Measurements from ENCODE around the gene IST1. TPM values are rescaled to one million over a fixed set of nuclear protein-coding genes. Genes with fewer than 3 reads are reported as not detected.
A peak's percentile ranks its signal among the peaks of the same experiment; 100 is the strongest.

Gene IST1
- total RNA-seq, 1 donor from 2014 or later, result 200 TPM

DNA sequence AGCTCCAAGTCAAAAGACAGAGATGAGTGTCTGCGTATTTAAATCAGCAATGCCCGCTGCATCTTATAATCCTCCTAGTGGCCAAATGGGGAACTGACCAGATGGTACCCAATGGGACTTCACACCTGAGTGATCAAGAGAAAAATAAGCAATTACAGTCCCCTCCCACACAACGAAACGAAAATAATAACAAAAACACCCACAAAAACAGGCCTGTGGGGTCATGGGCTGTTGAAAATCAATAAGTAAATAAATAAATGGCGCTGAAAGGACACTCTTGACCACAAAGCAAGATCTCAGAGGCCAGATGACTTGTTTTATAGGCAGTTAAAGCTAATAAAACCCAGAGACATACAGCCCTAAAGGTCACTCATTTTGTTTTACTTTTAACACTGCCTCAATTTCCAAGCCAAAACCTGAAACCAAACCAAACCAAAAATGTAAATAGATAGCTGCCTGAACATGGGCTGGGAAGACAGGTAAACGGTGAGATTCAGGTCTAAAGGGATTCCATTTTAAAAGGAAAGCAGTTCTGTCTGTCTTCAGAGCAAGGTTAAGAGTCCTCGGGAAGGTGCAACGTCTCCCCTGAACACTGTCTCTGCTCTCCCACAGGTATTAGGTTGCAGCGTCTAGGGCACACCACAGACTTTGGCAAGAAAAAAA lies 12.7 kb upstream of the IST1 start:
- intact Hi-C loops (cut with DNase I), result no loop called here
- Histone ChIP-seq H3K36me3 (peaks cover 24% of the 10 kb centered on the region), H3K9me3 (no peaks in the 10 kb centered on the region), H3K27ac (peak overlapping the region; percentile 90), H3K27me3 (ENCODE audit: low read depth) (no peaks in the 10 kb centered on the region), H3K4me1 (peaks cover 25% of the 10 kb centered on the region), H3K4me3 (peak overlapping the region; percentile 89)
- TF ChIP-seq, protein P1, sequence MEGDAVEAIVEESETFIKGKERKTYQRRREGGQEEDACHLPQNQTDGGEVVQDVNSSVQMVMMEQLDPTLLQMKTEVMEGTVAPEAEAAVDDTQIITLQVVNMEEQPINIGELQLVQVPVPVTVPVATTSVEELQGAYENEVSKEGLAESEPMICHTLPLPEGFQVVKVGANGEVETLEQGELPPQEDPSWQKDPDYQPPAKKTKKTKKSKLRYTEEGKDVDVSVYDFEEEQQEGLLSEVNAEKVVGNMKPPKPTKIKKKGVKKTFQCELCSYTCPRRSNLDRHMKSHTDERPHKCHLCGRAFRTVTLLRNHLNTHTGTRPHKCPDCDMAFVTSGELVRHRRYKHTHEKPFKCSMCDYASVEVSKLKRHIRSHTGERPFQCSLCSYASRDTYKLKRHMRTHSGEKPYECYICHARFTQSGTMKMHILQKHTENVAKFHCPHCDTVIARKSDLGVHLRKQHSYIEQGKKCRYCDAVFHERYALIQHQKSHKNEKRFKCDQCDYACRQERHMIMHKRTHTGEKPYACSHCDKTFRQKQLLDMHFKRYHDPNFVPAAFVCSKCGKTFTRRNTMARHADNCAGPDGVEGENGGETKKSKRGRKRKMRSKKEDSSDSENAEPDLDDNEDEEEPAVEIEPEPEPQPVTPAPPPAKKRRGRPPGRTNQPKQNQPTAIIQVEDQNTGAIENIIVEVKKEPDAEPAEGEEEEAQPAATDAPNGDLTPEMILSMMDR (IDR thresholded peaks at IDR 0.05), result peak; percentile 92
- peak; percentile 71 to 77 for ATAC-seq
- no peak for DNase-seq

GRCh38 chr16:71883168-71883848 lies 12.0 kb upstream of the IST1 start:
- Histone ChIP-seq H3K4me3 (peak overlapping the region; percentile 89), H3K9me3 (no peaks in the 10 kb centered on the region), H3K4me1 (peaks cover 25% of the 10 kb centered on the region), H3K27ac (peak overlapping the region; percentile 90), H3K27me3 (ENCODE audit: low read depth) (no peaks in the 10 kb centered on the region), H3K36me3 (peaks cover 20% of the 10 kb centered on the region)
- TF ChIP-seq, protein P1 (IDR thresholded peaks at IDR 0.05), result no peak
- ATAC-seq (peak; percentile 58 to 59), DNase-seq (peak; percentile 50)
- intact Hi-C loops (cut with DNase I), result no loop called here

DNA sequence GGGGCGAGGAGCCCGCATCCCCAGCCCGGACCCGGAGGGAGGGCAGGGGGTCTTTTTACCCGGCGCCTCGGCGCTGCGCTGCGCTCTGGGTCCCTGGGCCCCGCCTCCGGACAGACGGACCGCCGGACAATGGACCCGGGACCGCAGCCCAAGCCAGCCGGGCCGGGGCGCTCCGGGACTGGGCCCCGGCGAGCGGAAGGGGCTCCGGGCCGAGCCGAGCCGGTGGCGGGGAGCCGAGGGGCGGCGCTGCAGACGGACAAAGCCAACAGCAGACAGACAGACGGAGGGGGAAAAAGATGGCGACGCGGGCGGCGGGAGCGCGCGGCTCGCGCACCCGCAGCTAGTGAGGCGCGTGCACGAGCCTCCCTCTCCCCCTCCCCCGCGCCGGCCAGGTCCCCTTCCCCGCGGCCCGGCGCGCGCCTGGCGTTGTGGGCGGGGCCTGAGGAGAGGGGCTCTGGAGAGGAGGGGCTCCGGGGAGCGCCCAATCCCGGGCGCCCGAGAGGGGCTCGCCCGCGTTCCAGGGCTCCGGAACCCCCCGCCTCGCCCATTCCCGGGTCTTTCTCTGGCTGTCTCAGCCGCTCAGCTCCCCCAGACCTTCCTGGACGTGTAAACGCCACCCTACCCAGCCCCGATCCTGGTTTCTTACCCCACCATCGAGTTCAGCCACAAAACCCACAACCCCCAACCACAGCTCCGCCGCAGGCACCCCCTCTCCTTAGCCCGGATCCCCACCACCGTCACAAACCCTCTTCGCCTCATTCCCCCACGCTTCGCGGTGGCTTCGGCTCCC lies 11.3 kb upstream of the IST1 start, which contains the start of gene ZNF821:
ZNF821 (minus strand) TSS at position 334 of the 790 bp plus-strand sequence. CDS start 4,236 bp downstream, outside the sequence.
- peaks cover 25% of the 10 kb centered on the region for H3K4me1 ChIP-seq
- H3K27ac ChIP-seq, result peak within 1 kb of the TSS; percentile 90
- H3K36me3 ChIP-seq, result peaks cover 13% of the 10 kb centered on the region
- peak within 1 kb of the TSS; percentile 89 for H3K4me3 ChIP-seq
- intact Hi-C loops (cut with DNase I), result no loop called here
- H3K9me3 ChIP-seq, result no peaks in the 10 kb centered on the region
- peak; percentile 90 to 96 for ATAC-seq
- no peaks in the 10 kb centered on the region for H3K27me3 ChIP-seq (ENCODE audit: low read depth)
- TF ChIP-seq, protein P1 (IDR thresholded peaks at IDR 0.05), result peak; percentile 35
- peak; percentile 83 for DNase-seq

DNA sequence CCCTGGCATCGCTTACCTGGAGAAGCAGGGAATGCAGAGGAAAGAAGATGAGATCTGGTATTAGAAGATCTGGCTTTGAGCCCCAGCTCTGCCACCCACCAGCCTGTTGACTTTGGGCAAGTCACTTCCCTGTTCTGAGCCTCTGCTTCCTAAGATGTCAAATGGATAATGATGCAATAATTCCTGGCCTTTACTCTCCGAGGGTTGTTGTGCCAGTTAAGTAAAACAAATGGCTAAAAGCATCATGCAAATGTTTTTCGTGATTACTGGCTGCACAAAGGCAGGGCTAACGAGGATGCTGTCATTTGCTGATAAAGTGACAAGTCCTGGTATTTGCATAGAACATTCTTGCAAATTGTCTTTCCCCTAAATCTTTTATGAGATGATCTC lies 10.1 kb upstream of the IST1 start:
- peaks cover 25% of the 10 kb centered on the region for H3K4me1 ChIP-seq
- ATAC-seq, result no peak
- H3K9me3 ChIP-seq, result no peaks in the 10 kb centered on the region
- H3K27me3 ChIP-seq (ENCODE audit: low read depth), result no peaks in the 10 kb centered on the region
- peaks cover under 1% of the 10 kb centered on the region for H3K36me3 ChIP-seq
- no peak overlapping the region for H3K4me3 ChIP-seq
- TF ChIP-seq, protein P1 (IDR thresholded peaks at IDR 0.05), result no peak
- peak overlapping the region; percentile 90 for H3K27ac ChIP-seq
- intact Hi-C loops (cut with DNase I), result no loop called here
- peak; percentile 56 for DNase-seq

DNA sequence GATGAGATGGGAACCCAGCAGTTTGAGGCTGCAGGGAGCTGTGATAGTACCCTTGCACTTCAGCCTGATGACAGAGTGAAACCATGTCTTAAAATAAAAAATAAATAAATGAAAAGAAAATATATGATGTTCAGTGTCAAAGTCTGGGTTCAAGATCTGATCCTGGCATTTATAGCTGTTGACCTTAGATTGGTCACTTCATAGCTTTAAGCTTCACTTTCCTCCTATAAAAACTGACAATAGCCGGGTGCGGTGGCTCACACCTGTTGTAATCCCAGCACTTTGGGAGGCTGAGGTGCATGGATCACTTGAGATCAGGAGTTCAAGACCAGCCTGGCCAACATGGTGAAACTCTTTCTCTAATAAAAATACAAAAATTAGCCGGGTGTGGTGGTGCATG lies 6.2 kb upstream of the IST1 start:
- H3K4me3 ChIP-seq, result no peak overlapping the region
- DNase-seq (no peak), ATAC-seq (no peak)
- peaks cover 17% of the 10 kb centered on the region for H3K4me1 ChIP-seq
- TF ChIP-seq, protein P1 (IDR thresholded peaks at IDR 0.05), result no peak
- no peak overlapping the region for H3K27ac ChIP-seq
- intact Hi-C loops (cut with DNase I), result no loop called here
- H3K36me3 ChIP-seq, result no peaks in the 10 kb centered on the region
- no peaks in the 10 kb centered on the region for H3K27me3 ChIP-seq (ENCODE audit: low read depth)
- H3K9me3 ChIP-seq, result no peaks in the 10 kb centered on the region
